ENCODE results near the gene CPNE7. TPM values are rescaled to one million over a fixed set of nuclear protein-coding genes. Genes with fewer than 3 reads are reported as not detected.

The CPNE7 gene
- total RNA-seq, 1 donor from 2014 or later = 5.5 TPM

- H3K9me3 Mint-ChIP-seq (ENCODE audit: unreplicated experiment) = no peaks in the 10 kb centered on the region
Measured at GRCh38 chr16:89596061-89596689, 20.6 kb downstream of the CPNE7 start.

DNA sequence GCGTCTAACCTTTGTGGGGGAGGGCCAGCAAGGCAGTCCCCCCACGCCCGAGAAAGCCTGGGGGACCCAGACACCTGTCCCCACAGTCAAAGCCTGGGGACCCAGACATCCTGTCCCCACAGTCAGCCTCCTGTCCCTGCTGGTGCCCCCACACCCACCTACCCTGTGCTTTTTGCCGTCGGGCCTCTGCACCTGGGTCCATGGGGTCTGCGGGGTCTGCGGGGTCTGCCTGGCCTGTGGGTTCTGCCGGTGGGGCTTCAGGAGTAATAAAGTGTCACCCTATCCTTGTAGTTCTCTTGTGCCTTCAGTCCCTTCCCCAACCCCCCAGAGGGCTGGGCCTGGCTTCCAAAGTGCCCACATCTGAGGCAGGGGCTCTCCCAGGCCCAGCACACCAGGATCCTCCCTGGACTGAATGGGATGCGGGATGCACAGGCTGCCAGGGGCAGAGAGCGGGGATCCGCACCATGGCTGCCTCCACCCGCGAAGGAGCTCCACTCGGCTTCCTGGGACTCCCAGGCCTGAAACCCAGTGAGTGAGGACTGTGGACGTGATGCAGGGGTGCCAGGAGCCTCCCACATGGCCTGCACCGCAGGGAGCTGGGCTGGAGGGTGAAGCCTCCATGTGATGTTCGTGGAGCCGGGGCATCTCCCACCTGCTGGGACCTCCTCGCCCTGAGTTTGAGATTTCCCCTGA is 21.5 kb downstream of the CPNE7 start:
- Mint-ChIP-seq H3K36me3 (ENCODE audit: low read depth, unreplicated experiment) (no peaks in the 10 kb centered on the region), H3K4me3 (ENCODE audit: unreplicated experiment) (no peak overlapping the region), H3K9me3 (ENCODE audit: unreplicated experiment) (no peaks in the 10 kb centered on the region), H3K27me3 (ENCODE audit: unreplicated experiment) (peaks cover 3% of the 10 kb centered on the region), H3K4me1 (ENCODE audit: unreplicated experiment) (no peaks in the 10 kb centered on the region), H3K27ac (ENCODE audit: unreplicated experiment) (no peak overlapping the region)
- no peak for TF ChIP-seq CTCF (IDR thresholded peaks at IDR 0.05; ENCODE audit: unreplicated experiment)
- DNase-seq (ENCODE audit: low spot score) = no peak

More at GRCh38 chr16:89596061-89596689, 20.6 kb downstream of the CPNE7 start:
- DNase-seq (ENCODE audit: low spot score) = no peak
- no peak for TF ChIP-seq CTCF (IDR thresholded peaks at IDR 0.05; ENCODE audit: unreplicated experiment)
- Mint-ChIP-seq H3K36me3 (ENCODE audit: low read depth, unreplicated experiment) (no peaks in the 10 kb centered on the region), H3K4me3 (ENCODE audit: unreplicated experiment) (peak overlapping the region; percentile 51), H3K27ac (ENCODE audit: unreplicated experiment) (no peak overlapping the region), H3K4me1 (ENCODE audit: unreplicated experiment) (no peaks in the 10 kb centered on the region), H3K27me3 (ENCODE audit: unreplicated experiment) (peaks cover 3% of the 10 kb centered on the region)

DNA sequence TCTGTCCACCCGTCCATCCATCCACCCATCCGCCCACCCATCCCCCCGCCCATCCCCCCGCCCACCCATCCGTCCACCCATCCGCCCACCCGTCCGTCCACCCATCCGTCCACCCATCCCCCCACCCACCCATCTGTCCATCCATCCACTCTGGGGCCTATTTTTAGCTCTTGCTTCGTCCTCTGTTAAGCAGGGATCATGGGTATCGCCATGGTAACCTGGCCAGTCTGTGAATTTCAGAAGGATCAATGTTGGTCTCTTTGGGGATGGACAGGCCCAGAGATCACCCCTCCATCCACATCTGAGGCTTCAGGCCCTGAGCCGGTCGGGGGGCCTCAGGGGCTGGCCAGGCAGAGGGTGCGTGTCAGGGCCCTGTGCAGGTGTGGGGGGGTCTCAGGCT is 22.6 kb downstream of the CPNE7 start:
- Mint-ChIP-seq H3K27me3 (ENCODE audit: unreplicated experiment) (peaks cover 3% of the 10 kb centered on the region), H3K4me3 (ENCODE audit: unreplicated experiment) (no peak overlapping the region), H3K36me3 (ENCODE audit: low read depth, unreplicated experiment) (no peaks in the 10 kb centered on the region), H3K4me1 (ENCODE audit: unreplicated experiment) (peaks cover 5% of the 10 kb centered on the region), H3K9me3 (ENCODE audit: unreplicated experiment) (no peaks in the 10 kb centered on the region), H3K27ac (ENCODE audit: unreplicated experiment) (no peak overlapping the region)
- DNase-seq (ENCODE audit: low spot score) = no peak
- no peak for TF ChIP-seq CTCF (IDR thresholded peaks at IDR 0.05; ENCODE audit: unreplicated experiment)

DNA sequence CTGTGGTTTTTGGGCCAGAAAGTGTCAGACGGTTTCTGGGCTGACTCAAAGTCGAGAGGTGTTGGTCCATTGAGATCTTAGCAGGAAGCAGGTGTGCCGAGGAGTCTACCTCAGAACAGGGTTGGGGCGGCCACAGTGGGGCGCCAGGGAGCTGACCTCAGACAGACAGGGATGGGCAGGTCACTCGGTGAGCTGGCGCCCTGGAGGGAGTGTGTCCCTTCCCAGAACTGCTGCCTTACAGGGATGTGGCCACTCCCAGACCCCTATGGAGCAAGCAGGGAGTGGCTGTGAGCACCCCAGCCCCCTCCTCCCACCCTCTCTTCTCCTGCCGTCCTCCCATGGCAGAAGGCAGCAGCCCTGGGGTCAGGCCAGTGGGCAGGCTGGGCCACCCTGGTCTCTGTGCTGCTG is 23.9 kb downstream of the CPNE7 start:
- Mint-ChIP-seq H3K4me3 (ENCODE audit: unreplicated experiment) (no peak overlapping the region), H3K9me3 (ENCODE audit: unreplicated experiment) (no peaks in the 10 kb centered on the region), H3K27ac (ENCODE audit: unreplicated experiment) (no peak overlapping the region), H3K27me3 (ENCODE audit: unreplicated experiment) (peaks cover 3% of the 10 kb centered on the region), H3K4me1 (ENCODE audit: unreplicated experiment) (peaks cover 5% of the 10 kb centered on the region), H3K36me3 (ENCODE audit: low read depth, unreplicated experiment) (no peaks in the 10 kb centered on the region)
- no peak for TF ChIP-seq CTCF (IDR thresholded peaks at IDR 0.05; ENCODE audit: unreplicated experiment)
- DNase-seq (ENCODE audit: low spot score) = peak; percentile 72

DNA sequence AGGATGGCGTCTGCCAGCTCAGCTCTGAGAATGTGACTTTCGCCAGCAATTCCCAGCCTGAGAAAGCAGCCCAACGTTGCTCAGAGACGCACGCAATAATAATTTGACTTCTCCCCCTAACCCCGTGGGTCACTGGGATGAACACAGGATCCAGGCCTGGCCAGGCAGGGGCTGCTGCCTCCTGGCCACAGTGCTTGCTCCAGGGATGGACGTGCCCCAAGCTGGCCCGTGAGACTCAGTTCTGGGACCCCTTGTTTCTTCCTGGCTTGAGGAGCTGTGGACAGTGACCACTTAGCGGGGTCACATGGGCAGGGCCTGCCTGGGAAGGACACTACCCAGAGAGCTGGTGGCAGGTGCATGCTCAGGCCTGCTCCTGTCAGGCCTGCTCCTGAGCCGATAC is 24.3 kb downstream of the CPNE7 start:
- H3K4me1 Mint-ChIP-seq (ENCODE audit: unreplicated experiment) = peaks cover 5% of the 10 kb centered on the region
- peaks cover 3% of the 10 kb centered on the region for H3K27me3 Mint-ChIP-seq (ENCODE audit: unreplicated experiment)
- H3K9me3 Mint-ChIP-seq (ENCODE audit: unreplicated experiment) = no peaks in the 10 kb centered on the region
- H3K36me3 Mint-ChIP-seq (ENCODE audit: low read depth, unreplicated experiment) = no peaks in the 10 kb centered on the region
- TF ChIP-seq CTCF (IDR thresholded peaks at IDR 0.05; ENCODE audit: unreplicated experiment) = no peak
- DNase-seq (ENCODE audit: low spot score) = no peak
- H3K27ac Mint-ChIP-seq (ENCODE audit: unreplicated experiment) = no peak overlapping the region
- H3K4me3 Mint-ChIP-seq (ENCODE audit: unreplicated experiment) = no peak overlapping the region
